H9 (cell line): Measurements from ENCODE around the gene CCL24. TPM values are rescaled to one million over a fixed set of nuclear protein-coding genes. Genes with fewer than 3 reads are reported as not detected.
"Not testable (repeated sequence)": the region's sequence is repeated elsewhere in the genome, so short reads cannot be mapped to it uniquely, and the experiment has no call there.

Experiments used
- DNase-seq: peaks from one replicate; pipeline ENCODE4 v3.0.0-alpha.2; 2017
- H2AFZ ChIP-seq: one replicate; pipeline ENCODE4 v1.6.1; 2013; ENCODE audit warnings: mild to moderate bottlenecking, low read length, control low read depth, moderate library complexity
- H2AK5ac ChIP-seq: 2 replicates; pipeline ENCODE4 v1.6.1; 2013; ENCODE audit warnings: low read length, control low read depth, mixed read lengths; ENCODE audit not compliant: insufficient read length
- H2BK120ac ChIP-seq: one replicate; pipeline ENCODE4 v1.6.1; 2013; ENCODE audit warnings: low read depth, mild to moderate bottlenecking, low read length, control low read depth, inconsistent platforms; ENCODE audit not compliant: poor library complexity, severe bottlenecking
- H2BK12ac ChIP-seq: 2 replicates; pipeline ENCODE4 v1.6.1; 2013; ENCODE audit warnings: low read length, control low read depth, mixed read lengths, low read depth; ENCODE audit not compliant: insufficient read length
- H2BK15ac ChIP-seq: 2 replicates; pipeline ENCODE4 v1.6.1; 2013; ENCODE audit warnings: low read depth, low read length, control low read depth
- H2BK20ac ChIP-seq: one replicate; pipeline ENCODE4 v1.6.1; 2013; ENCODE audit warnings: low read depth, mild to moderate bottlenecking, low read length, control low read depth, inconsistent platforms; ENCODE audit not compliant: poor library complexity, severe bottlenecking
- H2BK5ac ChIP-seq: 2 replicates; pipeline ENCODE4 v1.6.1; 2013; ENCODE audit warnings: low read length, control low read depth, mixed read lengths; ENCODE audit not compliant: insufficient read length
- H3K14ac ChIP-seq: 2 replicates; pipeline ENCODE4 v1.6.1; 2013; ENCODE audit warnings: low read length, control low read depth; ENCODE audit not compliant: insufficient read depth
- H3K18ac ChIP-seq: 2 replicates; pipeline ENCODE4 v1.6.1; 2013; ENCODE audit warnings: low read depth, mild to moderate bottlenecking, mixed read lengths, low read length, control low read depth; ENCODE audit not compliant: insufficient read length
- H3K23ac ChIP-seq: 2 replicates; pipeline ENCODE4 v1.6.1; 2013; ENCODE audit warnings: low read length, control low read depth, mixed read lengths, low read depth; ENCODE audit not compliant: insufficient read length
- H3K23me2 ChIP-seq: 2 replicates; pipeline ENCODE4 v1.6.1; 2013; ENCODE audit warnings: low read depth, mild to moderate bottlenecking, mixed read lengths, low read length, control low read depth; ENCODE audit not compliant: insufficient read length, poor library complexity, severe bottlenecking
- H3K27ac ChIP-seq: 2 replicates; pipeline ENCODE4 v1.5.1; 2013; ENCODE audit warnings: low read length, control low read depth, mixed read lengths, low read depth; ENCODE audit not compliant: insufficient read length
- H3K27me3 ChIP-seq: 2 replicates; pipeline ENCODE4 v1.6.1; 2013; ENCODE audit warnings: low read length, control low read depth, inconsistent platforms; ENCODE audit not compliant: insufficient read depth
- H3K4ac ChIP-seq: 2 replicates; pipeline ENCODE4 v1.6.1; 2013; ENCODE audit warnings: low read depth, mild to moderate bottlenecking, control low read depth, inconsistent platforms, low read length, moderate library complexity
- H3K4me1 ChIP-seq: 2 replicates; pipeline ENCODE4 v1.6.1; 2013; ENCODE audit warnings: low read length, control low read depth, inconsistent platforms; ENCODE audit not compliant: insufficient read depth
- H3K4me2 ChIP-seq: 2 replicates; pipeline ENCODE4 v1.6.1; 2013; ENCODE audit warnings: low read length, control low read depth, mixed read lengths; ENCODE audit not compliant: insufficient read length, insufficient read depth
- H3K56ac ChIP-seq: 2 replicates; pipeline ENCODE4 v1.6.1; 2013; ENCODE audit warnings: low read depth, mild to moderate bottlenecking, mixed read lengths, low read length, control low read depth; ENCODE audit not compliant: insufficient read length
- H3K79me1 ChIP-seq: 2 replicates; pipeline ENCODE4 v1.6.1; 2013; ENCODE audit warnings: low read depth, mild to moderate bottlenecking, moderate library complexity, low read length, control low read depth, inconsistent platforms; ENCODE audit not compliant: insufficient read depth, poor library complexity, severe bottlenecking
- H3K79me2 ChIP-seq: 2 replicates; pipeline ENCODE4 v1.6.1; 2013; ENCODE audit warnings: low read length, control low read depth, inconsistent platforms; ENCODE audit not compliant: insufficient read depth
- H3K9ac ChIP-seq: 2 replicates; pipeline ENCODE4 v1.6.1; 2013; ENCODE audit warnings: low read length, control low read depth, mixed read lengths; ENCODE audit not compliant: insufficient read length; ENCODE audit errors: extremely low read depth
- H3K9me3 ChIP-seq: one replicate; pipeline ENCODE4 v1.6.1; 2013; ENCODE audit warnings: low read depth, low read length, inconsistent platforms; ENCODE audit not compliant: control insufficient read depth
- H3T11ph ChIP-seq: one replicate; pipeline ENCODE4 v1.6.1; 2013; ENCODE audit warnings: mild to moderate bottlenecking, low read length, control low read depth, inconsistent platforms
- H4K20me1 ChIP-seq: one replicate; pipeline ENCODE4 v1.6.1; 2013; ENCODE audit not compliant: control insufficient read depth, insufficient read length, insufficient read depth
- H4K5ac ChIP-seq: 2 replicates; pipeline ENCODE4 v1.6.1; 2013; ENCODE audit warnings: low read depth, mild to moderate bottlenecking, mixed read lengths, low read length, control low read depth; ENCODE audit not compliant: insufficient read length
- H4K8ac ChIP-seq: replicated peaks from 2 replicates; pipeline ENCODE4 v1.6.1; 2013; ENCODE audit warnings: low read length, control low read depth, mixed read lengths, low read depth; ENCODE audit not compliant: insufficient read length
- H4K91ac ChIP-seq: 2 replicates; pipeline ENCODE4 v1.6.1; 2013; ENCODE audit warnings: low read depth, mild to moderate bottlenecking, moderate library complexity, mixed read lengths, low read length, control low read depth; ENCODE audit not compliant: insufficient read length
- H3K27ac Mint-ChIP-seq, 3 experiments: 2 replicates in 2 of 3; 3 replicates in 1 of 3; pipeline ENCODE4 v1.8.0; 2020 to 2021; ENCODE audit warnings: mixed read lengths in 3 of 3, mild to moderate bottlenecking in 1 of 3, moderate library complexity in 1 of 3
- H3K27me3 Mint-ChIP-seq: 2 replicates; pipeline ENCODE4 v1.8.0; 2021; ENCODE audit warnings: low read depth, mild to moderate bottlenecking, moderate library complexity, mixed read lengths
- H3K36me3 Mint-ChIP-seq, 3 experiments: 2 replicates in 2 of 3; 3 replicates in 1 of 3; pipeline ENCODE4 v1.8.0; 2020 to 2021; ENCODE audit warnings: low read depth in 3 of 3, mixed read lengths in 3 of 3; ENCODE audit not compliant: insufficient read depth in 1 of 3
- H3K4me1 Mint-ChIP-seq, 2 experiments: 2 replicates each; pipeline ENCODE4 v1.8.0; 2020; ENCODE audit warnings: mixed read lengths in 2 of 2
- H3K4me3 Mint-ChIP-seq, 2 experiments: 2 replicates in 1 of 2; 3 replicates in 1 of 2; pipeline ENCODE4 v1.8.0; 2020 to 2021; ENCODE audit warnings: mild to moderate bottlenecking in 2 of 2, mixed read lengths in 2 of 2, moderate library complexity in 1 of 2
- H3K9me3 Mint-ChIP-seq, 2 experiments: 2 replicates in 1 of 2; 3 replicates in 1 of 2; pipeline ENCODE4 v1.8.0; 2020; ENCODE audit warnings: mild to moderate bottlenecking in 2 of 2, mixed read lengths in 2 of 2, moderate library complexity in 1 of 2
- CTCF ChIP-seq: fragments of 200-600 bp; sonication (generic); conservative IDR thresholded peaks from 3 replicates; pipeline ENCODE4 v1.8.0; 2021; ENCODE audit warnings: antibody characterized with exemption, mild to moderate bottlenecking
- WGBS: extraction: QIAGEN DNeasy Blood & Tissue Kit; methylation state at CpG from one replicate; pipeline ENCODE4 v1.1.7; 2013; ENCODE audit warnings: missing lambda C conversion rate, low lambda C conversion rate, mixed read lengths; ENCODE audit not compliant: insufficient read length; ENCODE audit errors: extremely low coverage; 5-methylcytosine and 5-hydroxymethylcytosine counted together
- total RNA-seq: library from RNA; stranded (reverse); gene quantifications from 2 replicates; pipeline ENCODE4 v1.2.1, GENCODE V29; 2021

The CCL24 gene
- total RNA-seq, 1 experiment from 2014 or later = not detected

- H3K4ac ChIP-seq = no peak overlapping the region
- H3K27me3 Mint-ChIP-seq = peaks cover 33% of the 10 kb centered on the region
- H3K9ac ChIP-seq = no peak overlapping the region
- H3K27ac ChIP-seq = no peak overlapping the region
- H3K9me3 Mint-ChIP-seq = no peaks in the 10 kb centered on the region
- no peak overlapping the region for H3T11ph ChIP-seq
- no peak overlapping the region for H4K91ac ChIP-seq
- no peak overlapping the region for H2BK15ac ChIP-seq
- no peaks in the 10 kb centered on the region for H4K20me1 ChIP-seq
- no peak overlapping the region for H3K23ac ChIP-seq
- H3K9me3 ChIP-seq = no peaks in the 10 kb centered on the region
- peak overlapping the region in 1 of 3 experiments; percentile 80; a peak in 2 of 7 replicates for H3K27ac Mint-ChIP-seq
- H3K27me3 ChIP-seq = no peaks in the 10 kb centered on the region
- H3K4me1 ChIP-seq = no peaks in the 10 kb centered on the region
- WGBS = no CpG with 5 or more reads among the region's 29 CpGs
- no peak overlapping the region for H2AFZ ChIP-seq
- H3K23me2 ChIP-seq = no peaks in the 10 kb centered on the region
- H3K18ac ChIP-seq = no peak overlapping the region
- no peak overlapping the region for H2BK20ac ChIP-seq
- no peak overlapping the region for H2BK120ac ChIP-seq
- no peaks in the 10 kb centered on the region for H3K79me2 ChIP-seq
- no peak overlapping the region for H2BK5ac ChIP-seq
- no peak overlapping the region for H4K8ac ChIP-seq
- no peak overlapping the region for H2BK12ac ChIP-seq
- H4K5ac ChIP-seq = no peak overlapping the region
- H2AK5ac ChIP-seq = no peak overlapping the region
- no peak overlapping the region for H3K4me2 ChIP-seq
- no peak for TF ChIP-seq CTCF
- no peak overlapping the region for H3K56ac ChIP-seq
- peaks cover 3 to 7% of the 10 kb centered on the region in 2 experiments; a peak in 3 of 4 replicates for H3K4me1 Mint-ChIP-seq
- H3K36me3 Mint-ChIP-seq = no peaks in the 10 kb centered on the region; a peak in 1 of 7 replicates
- DNase-seq = no peak
- H3K14ac ChIP-seq = no peak overlapping the region
- no peak overlapping the region; a peak in 1 of 5 replicates for H3K4me3 Mint-ChIP-seq
- no peaks in the 10 kb centered on the region for H3K79me1 ChIP-seq
Observed at GRCh38 chr7:75835688-75836285, 22.2 kb upstream of the CCL24 start.

GRCh38 chr7:75833662-75834061, 20.1 kb upstream of the CCL24 start:
- not testable (repeated sequence) for H3K23ac ChIP-seq, DNase-seq, H3K18ac ChIP-seq, H3K27ac ChIP-seq, H3K56ac ChIP-seq, H4K20me1 ChIP-seq, H3K4ac ChIP-seq, H3K4me3 Mint-ChIP-seq, H3K27me3 ChIP-seq, H2AK5ac ChIP-seq, H2BK20ac ChIP-seq, H3K27ac Mint-ChIP-seq, H3K14ac ChIP-seq, H3K23me2 ChIP-seq, H4K8ac ChIP-seq, H2BK5ac ChIP-seq, H3K9me3 Mint-ChIP-seq, H3K79me1 ChIP-seq, H3K9ac ChIP-seq, H3K4me1 ChIP-seq, H2BK120ac ChIP-seq, H3T11ph ChIP-seq, H4K91ac ChIP-seq, H2AFZ ChIP-seq, H2BK15ac ChIP-seq, H3K4me2 ChIP-seq, H4K5ac ChIP-seq, H2BK12ac ChIP-seq, H3K36me3 Mint-ChIP-seq, H3K9me3 ChIP-seq, H3K79me2 ChIP-seq
- peaks cover 12% of the 10 kb centered on the region in 2 experiments for H3K4me1 Mint-ChIP-seq
- WGBS = no CpG with 5 or more reads among the region's 6 CpGs
- peaks cover 40% of the 10 kb centered on the region for H3K27me3 Mint-ChIP-seq
